HepG2 (cell line): ENCODE results near the gene PPP2R2C. TPM values are rescaled to one million over a fixed set of nuclear protein-coding genes. Genes with fewer than 3 reads are reported as not detected.

Experiments used
- MAFF ChIP-seq: IDR thresholded peaks from 2 replicates; pipeline ENCODE4 v1.6.1; 2011; ENCODE audit warnings: low read depth, low read length, improper control_type of control experiment
- MZF1 ChIP-seq: sonication (generic); formaldehyde crosslinking; IDR thresholded peaks from 2 replicates; pipeline ENCODE4 v1.8.1; 2023; ENCODE audit warnings: mild to moderate bottlenecking, missing genetic modification reagents, borderline replicate concordance
- NAIF1 ChIP-seq: sonication (generic); formaldehyde crosslinking; IDR thresholded peaks from 2 replicates; pipeline ENCODE4 v1.5.0; 2020; ENCODE audit warnings: mild to moderate bottlenecking, missing genetic modification reagents, borderline replicate concordance
- polyA plus RNA-seq, 8 experiments: library from polyadenylated mRNA; depleted of rRNA in 3 of 8; stranded (reverse) in 7 of 8; unstranded in 1 of 8; fragments of >200 nt; fragmentation: Illumina TruSeq in 4 of 8; extraction: Trizol in 4 of 8; gene quantifications; 2 replicates each; pipeline versions ENCODE4 v1.2.1 to v1.2.3, GENCODE V29; 2011 to 2016; ENCODE audit warnings: low read depth in 4 of 8, missing spikeins in 1 of 8, mixed read lengths in 1 of 8; ENCODE audit not compliant: insufficient read depth in 1 of 8
- total RNA-seq, 5 experiments: library from RNA; depleted of rRNA; stranded (reverse); fragments of >200 nt; fragmentation: Illumina TruSeq; extraction: Trizol; gene quantifications; 2 replicates each; pipeline ENCODE4 v1.2.3, GENCODE V29; 2016; ENCODE audit warnings: low read depth in 1 of 5
- TF ChIP-seq, protein P1 (sequence below): sonication (generic); formaldehyde crosslinking; IDR thresholded peaks from 2 replicates; pipeline ENCODE4 v1.4.0; 2020; ENCODE audit warnings: missing genetic modification reagents, borderline replicate concordance
- TF ChIP-seq, protein P2 (sequence below): sonication (generic); formaldehyde crosslinking; IDR thresholded peaks from 2 replicates; pipeline ENCODE4 v1.9.0; 2022; ENCODE audit warnings: missing genetic modification reagents, mild to moderate bottlenecking, borderline replicate concordance
- TF ChIP-seq, protein P3 (sequence below): sonication (generic); formaldehyde crosslinking; IDR thresholded peaks from 2 replicates; pipeline ENCODE4 v1.5.0; 2020; ENCODE audit warnings: missing genetic modification reagents, mild to moderate bottlenecking, borderline replicate concordance

PPP2R2C gene
- total and polyA plus RNA-seq, 2 of the 13 experiments (the other 11 are each of a cell fraction or from before 2014, with no cell fraction given) = 0.60 to 8.6 TPM

DNA sequence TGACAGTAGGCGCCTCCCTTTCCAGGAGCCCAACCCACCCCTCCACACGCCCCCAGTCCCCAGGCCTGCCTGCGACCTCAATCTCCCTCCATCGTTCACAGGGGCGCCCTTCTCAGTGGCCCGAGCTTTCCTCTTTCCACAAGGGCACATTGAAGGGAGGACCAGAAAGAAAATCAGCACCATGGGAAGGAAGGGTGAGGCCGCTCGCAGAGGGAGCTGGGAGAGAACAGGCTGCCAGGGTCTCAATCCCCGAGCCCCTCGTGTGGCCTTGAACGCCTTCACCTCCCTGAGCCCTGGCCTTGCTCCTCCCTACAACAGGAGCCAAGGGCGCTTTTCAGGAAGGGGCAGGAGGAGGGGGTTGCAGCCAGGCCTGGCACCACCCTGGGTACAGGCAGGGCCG lies 136.2 kb downstream of the PPP2R2C start (continued):
- TF ChIP-seq, protein P1, sequence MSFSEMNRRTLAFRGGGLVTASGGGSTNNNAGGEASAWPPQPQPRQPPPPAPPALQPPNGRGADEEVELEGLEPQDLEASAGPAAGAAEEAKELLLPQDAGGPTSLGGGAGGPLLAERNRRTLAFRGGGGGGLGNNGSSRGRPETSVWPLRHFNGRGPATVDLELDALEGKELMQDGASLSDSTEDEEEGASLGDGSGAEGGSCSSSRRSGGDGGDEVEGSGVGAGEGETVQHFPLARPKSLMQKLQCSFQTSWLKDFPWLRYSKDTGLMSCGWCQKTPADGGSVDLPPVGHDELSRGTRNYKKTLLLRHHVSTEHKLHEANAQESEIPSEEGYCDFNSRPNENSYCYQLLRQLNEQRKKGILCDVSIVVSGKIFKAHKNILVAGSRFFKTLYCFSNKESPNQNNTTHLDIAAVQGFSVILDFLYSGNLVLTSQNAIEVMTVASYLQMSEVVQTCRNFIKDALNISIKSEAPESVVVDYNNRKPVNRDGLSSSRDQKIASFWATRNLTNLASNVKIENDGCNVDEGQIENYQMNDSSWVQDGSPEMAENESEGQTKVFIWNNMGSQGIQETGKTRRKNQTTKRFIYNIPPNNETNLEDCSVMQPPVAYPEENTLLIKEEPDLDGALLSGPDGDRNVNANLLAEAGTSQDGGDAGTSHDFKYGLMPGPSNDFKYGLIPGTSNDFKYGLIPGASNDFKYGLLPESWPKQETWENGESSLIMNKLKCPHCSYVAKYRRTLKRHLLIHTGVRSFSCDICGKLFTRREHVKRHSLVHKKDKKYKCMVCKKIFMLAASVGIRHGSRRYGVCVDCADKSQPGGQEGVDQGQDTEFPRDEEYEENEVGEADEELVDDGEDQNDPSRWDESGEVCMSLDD (CRISPR knock-in tag) = no peak
- TF ChIP-seq NAIF1 (CRISPR knock-in tag) = no peak
- TF ChIP-seq, protein P2, sequence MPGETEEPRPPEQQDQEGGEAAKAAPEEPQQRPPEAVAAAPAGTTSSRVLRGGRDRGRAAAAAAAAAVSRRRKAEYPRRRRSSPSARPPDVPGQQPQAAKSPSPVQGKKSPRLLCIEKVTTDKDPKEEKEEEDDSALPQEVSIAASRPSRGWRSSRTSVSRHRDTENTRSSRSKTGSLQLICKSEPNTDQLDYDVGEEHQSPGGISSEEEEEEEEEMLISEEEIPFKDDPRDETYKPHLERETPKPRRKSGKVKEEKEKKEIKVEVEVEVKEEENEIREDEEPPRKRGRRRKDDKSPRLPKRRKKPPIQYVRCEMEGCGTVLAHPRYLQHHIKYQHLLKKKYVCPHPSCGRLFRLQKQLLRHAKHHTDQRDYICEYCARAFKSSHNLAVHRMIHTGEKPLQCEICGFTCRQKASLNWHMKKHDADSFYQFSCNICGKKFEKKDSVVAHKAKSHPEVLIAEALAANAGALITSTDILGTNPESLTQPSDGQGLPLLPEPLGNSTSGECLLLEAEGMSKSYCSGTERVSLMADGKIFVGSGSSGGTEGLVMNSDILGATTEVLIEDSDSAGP (CRISPR knock-in tag) = no peak
- no peak for TF ChIP-seq MZF1 (CRISPR knock-in tag)
- TF ChIP-seq MAFF = no peak
- TF ChIP-seq, protein P3, sequence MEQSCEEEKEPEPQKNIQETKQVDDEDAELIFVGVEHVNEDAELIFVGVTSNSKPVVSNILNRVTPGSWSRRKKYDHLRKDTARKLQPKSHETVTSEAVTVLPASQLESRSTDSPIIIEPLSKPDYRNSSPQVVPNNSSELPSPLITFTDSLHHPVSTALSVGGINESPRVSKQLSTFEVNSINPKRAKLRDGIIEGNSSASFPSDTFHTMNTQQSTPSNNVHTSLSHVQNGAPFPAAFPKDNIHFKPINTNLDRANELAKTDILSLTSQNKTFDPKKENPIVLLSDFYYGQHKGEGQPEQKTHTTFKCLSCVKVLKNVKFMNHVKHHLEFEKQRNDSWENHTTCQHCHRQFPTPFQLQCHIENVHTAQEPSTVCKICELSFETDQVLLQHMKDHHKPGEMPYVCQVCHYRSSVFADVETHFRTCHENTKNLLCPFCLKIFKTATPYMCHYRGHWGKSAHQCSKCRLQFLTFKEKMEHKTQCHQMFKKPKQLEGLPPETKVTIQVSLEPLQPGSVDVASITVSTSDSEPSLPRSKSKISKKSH (CRISPR knock-in tag) = no peak
- TF ChIP-seq, all 625 proteins: peak for 0
